GM12872 (cell line): Measurements from ENCODE around the gene H6PD.

ENCODE experiments used
- CTCF ChIP-seq: IDR thresholded peaks from 3 replicates; pipeline ENCODE4 v1.5.1; 2011; ENCODE audit warnings: low read depth, mild to moderate bottlenecking, low read length, moderate library complexity; ENCODE audit not compliant: insufficient read depth

Gene H6PD

GRCh38 chr1:9212735-9213134 lies 21.8 kb upstream of the H6PD start:
- TF ChIP-seq CTCF = no peak

- no peak for TF ChIP-seq CTCF
These were observed 20.6 kb upstream of the H6PD start for GRCh38 chr1:9213956-9214355.

GRCh38 chr1:9218917-9219316 lies 15.7 kb upstream of the H6PD start:
- no peak for TF ChIP-seq CTCF

- TF ChIP-seq CTCF = no peak
These were observed 11.5 kb upstream of the H6PD start for GRCh38 chr1:9222846-9223625.

GRCh38 chr1:9224664-9225410 lies 9.7 kb upstream of the H6PD start:
- TF ChIP-seq CTCF = no peak

GRCh38 chr1:9225411-9225785 lies 9.2 kb upstream of the H6PD start:
- no peak for TF ChIP-seq CTCF

GRCh38 chr1:9228609-9229008 lies 6.0 kb upstream of the H6PD start:
- no peak for TF ChIP-seq CTCF
